Measurements from ENCODE around the gene NKX6-2.

DNA sequence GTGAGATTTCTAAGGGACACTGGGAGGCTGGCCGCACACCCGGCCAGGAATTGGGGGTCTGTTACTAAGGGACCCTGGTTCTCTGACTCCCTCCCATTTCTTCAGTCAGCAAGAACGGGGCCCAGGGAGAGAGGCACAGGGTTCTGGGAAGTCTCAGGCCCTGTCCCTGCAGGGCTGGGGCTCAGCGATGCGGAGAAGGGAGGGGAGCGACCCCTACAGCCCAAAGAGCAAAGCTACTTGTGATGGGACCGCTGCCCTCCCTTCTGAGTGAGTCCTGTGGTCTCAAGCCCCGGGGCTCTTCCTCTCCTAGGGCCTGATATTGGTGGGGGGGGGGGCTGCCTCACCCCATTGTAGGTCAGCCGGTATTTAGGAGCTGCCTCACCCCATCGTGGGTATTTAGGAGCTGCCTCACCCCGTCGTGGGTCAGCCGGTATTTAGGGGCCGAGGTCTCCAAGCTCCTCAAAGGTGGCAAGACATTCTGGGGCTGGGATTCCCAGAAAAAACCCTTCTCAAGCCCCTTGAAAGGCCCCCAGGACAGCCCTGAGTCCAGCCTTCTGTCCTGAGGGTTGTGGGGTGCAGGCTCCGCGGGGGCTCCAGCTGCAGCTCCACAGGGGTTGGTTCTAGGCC, 16.9 kb upstream of the NKX6-2 start:
- TF ChIP-seq, protein P1, sequence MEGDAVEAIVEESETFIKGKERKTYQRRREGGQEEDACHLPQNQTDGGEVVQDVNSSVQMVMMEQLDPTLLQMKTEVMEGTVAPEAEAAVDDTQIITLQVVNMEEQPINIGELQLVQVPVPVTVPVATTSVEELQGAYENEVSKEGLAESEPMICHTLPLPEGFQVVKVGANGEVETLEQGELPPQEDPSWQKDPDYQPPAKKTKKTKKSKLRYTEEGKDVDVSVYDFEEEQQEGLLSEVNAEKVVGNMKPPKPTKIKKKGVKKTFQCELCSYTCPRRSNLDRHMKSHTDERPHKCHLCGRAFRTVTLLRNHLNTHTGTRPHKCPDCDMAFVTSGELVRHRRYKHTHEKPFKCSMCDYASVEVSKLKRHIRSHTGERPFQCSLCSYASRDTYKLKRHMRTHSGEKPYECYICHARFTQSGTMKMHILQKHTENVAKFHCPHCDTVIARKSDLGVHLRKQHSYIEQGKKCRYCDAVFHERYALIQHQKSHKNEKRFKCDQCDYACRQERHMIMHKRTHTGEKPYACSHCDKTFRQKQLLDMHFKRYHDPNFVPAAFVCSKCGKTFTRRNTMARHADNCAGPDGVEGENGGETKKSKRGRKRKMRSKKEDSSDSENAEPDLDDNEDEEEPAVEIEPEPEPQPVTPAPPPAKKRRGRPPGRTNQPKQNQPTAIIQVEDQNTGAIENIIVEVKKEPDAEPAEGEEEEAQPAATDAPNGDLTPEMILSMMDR (optimal IDR thresholded peaks at IDR 0.05 in 1 of 3, IDR thresholded peaks at IDR 0.05 in 1 of 3, conservative IDR thresholded peaks at IDR 0.05 in 1 of 3; ENCODE audit: extremely low read depth in 1 of 3, insufficient read depth in 2 of 3, low read length in 3 of 3), result no peak
- no peak for TF ChIP-seq EZH2 (IDR thresholded peaks at IDR 0.05; ENCODE audit: low read length)
